Measurements from ENCODE around the gene APOL2.
"Not testable (repeated sequence)": the region's sequence is repeated elsewhere in the genome, so short reads cannot be mapped to it uniquely, and the experiment has no call there.

The APOL2 gene

DNA sequence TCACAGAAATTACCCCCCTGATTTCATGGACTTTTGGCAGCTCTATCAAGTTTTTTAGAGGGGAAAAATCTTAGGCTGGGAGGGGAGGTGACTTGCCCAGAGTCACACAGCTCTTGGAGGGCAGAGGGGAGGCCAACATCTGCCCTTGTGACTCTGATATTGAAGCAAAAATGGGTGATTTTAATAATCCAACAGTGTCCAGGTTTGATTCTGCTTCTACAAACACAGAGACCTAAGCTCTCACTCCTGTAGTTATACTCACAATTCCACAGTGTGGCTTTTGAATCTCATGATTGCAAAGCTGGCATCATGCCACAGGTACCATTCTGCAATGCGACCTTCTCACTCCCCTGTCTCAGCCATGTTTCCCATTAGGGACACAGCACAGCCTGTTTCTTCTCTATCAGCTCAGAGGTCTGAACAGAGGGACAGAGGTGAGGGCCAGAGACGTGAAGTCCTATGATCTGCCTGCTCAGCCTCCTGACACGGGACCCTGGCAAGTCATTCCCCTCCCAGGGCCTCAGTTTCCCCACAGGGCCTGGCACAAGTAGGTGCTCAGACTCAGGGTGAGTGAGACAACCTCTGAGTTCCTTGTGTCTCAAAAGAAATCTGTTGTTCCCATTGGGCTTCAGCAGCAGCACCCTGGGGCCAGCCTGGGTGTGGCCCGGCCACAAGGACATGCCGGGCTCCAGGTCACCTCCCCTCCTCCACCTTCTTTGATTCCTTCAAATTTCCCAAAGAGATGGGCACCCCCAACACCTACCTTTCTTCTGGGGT, 766 bp downstream of the APOL2 start:
- DNase-seq, result no peak

DNA sequence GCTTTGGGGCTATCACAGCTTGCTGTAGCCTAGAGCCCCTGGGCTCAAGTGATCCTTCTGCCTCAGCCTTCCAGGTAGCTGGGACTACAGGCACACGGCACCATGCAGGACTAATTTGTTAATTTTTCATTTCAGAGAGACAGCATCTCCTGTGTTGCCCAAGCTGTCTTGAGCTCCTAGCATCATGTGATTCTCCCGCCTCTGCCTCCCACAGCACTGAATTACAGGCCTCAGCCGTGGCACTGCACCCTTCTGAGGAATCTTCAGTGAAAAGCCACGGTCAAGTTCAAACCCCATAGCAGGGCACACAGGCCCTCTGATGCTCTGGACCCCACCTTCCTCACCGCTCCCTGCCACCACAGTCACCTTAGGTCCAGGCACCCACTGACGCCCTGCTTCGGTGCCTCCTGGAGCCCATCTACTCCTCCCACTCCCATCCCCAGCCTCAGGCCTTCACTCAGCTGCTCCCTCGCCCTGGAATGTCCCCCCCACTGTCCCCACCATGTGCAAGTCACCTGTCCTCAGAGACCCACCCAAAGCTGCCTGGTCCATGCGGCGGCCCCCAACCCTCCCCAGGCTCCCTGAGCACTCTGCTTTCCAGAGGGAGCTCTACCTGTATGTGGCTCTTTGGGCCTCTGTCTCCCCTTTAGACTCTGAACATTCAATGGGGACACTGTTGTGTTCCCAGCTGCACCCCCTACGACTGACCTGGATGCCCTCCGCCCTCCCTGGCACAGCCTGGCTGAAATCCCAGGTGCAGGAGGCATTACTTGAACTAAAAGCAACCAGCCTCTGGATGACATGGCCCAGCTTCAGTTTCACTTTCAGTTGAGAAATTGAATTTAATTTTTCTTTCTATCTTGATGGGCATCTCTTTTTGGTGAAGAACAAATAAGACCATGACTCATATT, 1.6 kb downstream of the APOL2 start:
- no peak for DNase-seq

DNA sequence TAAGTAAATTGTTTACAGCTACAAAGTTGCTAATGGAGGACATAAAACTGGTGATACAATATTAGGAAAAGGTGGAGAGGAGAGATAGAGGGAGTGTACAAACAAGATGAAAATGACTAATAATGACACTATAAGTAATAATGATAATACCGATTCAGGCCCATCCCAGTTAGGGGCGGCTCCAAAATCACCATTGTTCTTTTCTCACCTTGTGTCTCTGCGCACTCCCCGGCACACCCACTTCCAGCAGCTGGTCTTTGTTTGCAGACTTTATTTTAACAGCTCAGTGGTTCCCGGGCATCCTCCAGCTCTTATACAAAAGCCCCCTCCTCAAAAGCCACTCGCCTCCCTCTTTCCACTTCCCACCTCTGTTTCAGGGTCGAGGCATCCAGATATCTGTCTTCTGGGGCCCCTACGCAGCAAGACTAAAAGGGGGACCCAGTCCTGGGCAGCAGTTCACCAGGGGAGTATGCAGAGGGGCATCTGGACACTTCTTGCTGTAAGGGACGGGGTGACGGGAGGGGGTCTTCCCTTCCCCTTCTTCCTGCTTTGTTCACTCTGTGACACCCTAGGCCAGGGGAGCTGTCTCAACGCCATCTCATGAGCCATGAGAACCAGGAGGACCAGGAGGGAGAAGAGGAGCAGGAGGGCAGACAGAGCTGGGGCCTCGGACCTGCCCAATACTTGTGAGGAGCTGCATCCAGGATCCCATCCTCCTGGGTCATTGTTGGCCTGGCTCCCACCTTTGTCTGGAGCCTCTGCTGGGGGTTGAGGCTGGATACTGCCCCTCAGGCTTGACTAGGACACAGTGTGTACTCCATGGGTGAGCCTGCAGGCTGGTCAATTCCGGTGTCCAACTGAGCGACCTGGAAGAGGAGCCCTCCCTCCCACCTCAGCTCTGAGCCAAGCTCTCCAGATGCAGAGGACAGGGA, 2.7 kb downstream of the APOL2 start:
- no peak for DNase-seq

DNA sequence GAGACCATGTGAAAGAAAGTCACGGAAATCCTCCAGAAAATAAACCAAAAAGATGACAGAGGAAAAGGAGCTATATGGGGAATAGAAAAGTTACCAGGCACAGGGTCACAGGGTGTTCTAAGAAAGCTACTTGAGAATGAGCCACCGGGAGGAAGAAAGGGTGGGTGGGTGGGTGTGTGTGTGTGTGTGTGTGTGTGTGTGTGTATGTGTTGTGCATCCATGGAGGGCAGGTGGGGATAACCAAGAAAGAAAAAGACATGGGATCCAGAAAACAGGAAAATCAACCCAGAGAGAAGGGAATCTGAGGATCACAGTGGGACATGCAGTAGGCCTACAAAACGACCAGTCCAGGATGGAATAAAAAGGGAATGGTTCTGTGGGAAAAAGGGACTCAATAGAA, 3.7 kb downstream of the APOL2 start:
- no peak for DNase-seq

DNA sequence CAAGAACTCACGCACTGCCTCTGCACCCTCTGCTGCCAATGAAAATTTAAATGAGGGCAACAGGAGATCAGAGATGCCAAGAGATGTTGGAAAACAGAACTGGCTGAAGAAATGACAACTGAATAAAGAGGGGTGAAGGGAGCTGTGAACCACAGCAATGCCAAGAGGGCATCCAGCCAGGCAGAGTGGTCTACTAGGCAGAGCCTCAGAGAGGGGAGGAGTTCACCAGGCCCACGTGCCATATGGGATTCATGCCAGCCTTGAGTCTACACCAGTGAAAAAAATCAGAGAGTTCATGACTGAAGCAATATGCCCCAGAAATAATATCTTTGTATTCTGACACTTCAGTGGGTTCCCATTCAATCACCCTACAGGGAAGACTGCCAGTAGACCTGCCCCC, 4.4 kb downstream of the APOL2 start:
- no peak for DNase-seq

DNA sequence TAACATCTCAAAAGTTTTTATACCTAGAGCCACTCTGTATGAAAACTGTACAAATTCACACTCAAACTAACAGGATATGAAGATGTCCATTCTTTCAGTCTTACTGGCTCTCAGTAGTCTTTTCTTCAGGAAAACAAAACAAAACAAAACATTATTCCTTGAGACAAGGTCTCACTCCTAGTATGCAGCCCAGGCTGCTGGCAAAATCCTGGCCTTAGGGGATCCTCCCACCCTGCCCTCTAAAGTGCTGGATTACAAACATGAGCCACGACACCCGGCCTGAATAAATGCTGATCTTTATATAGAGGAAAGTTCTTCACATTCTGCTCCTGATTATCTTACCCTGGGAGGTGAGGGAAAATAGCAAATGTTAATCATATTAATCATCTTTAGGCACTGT, 5.1 kb downstream of the APOL2 start:
- DNase-seq, result no peak

DNA sequence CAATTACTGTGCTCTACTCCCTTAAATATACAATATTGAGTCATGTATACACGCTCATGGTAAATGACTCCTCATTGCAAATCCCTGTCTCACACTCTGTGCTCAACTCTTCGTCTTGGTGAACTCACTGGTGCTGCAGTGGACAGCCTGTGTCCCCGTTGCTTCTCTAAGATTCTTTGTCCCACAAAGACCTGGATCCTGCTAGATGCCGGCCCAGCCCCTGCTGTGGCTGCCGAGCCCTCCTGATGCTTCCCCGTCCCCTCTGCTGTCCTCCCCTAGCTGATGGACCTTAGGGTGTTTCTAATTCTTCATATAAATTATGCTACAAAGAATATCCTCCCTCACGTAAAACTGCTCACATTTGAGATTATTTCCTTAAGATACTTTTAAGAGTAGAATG, 5.5 kb downstream of the APOL2 start:
- no peak for DNase-seq

DNA sequence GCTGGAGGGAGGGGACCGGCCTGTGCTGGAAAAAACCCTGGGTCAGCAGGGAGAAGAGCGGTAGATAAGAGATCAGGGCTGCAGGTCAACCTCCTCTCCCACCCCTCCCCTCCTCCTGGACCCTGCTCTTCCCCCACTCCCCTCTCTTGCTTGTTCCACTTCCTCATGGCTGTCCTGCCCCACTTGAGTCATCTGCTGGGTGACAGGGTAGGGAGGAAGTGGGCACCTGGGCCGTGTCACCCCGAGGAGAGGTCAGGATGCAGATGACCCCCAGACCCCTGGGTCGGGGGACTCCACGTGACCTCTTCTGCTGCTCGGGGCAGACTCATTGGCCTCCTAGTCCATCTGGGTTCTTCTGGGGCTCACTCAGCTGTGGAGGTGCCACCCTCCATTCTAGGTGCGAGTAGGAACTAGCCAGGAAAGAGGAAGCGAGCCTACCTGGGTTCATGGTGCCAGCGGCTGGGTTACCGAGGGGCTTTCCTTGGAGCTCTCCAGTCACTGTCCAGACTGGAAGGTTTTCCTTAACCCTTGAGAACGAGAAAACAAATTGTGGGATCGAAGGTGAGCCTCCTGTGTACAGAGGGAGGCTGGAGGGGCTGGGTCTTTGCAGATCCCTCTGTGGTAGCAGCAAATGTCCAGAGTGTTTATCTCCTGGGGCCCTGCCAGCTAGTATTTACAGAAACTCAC, 6.5 kb downstream of the APOL2 start:
- DNase-seq, result no peak

DNA sequence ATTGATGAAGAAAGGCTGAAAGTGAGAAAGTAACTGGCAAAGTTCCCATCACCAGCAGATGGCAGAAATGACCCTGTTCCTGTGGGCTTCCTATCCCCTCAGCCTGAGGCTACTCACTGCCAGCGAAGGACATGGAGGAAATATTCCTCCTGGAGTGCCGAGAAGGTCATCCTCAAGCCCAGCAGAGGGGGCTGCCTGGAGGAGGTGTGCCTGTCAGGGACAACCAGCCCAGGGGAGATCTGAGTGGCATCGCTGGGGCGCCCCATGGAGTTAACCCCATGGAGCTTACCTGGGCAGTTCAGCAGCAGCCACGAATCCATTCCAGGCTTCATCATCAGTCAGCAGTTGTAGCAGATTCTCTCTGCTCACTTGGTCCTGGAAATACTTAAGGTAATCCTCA, 8.3 kb downstream of the APOL2 start:
- not testable (repeated sequence) for DNase-seq

DNA sequence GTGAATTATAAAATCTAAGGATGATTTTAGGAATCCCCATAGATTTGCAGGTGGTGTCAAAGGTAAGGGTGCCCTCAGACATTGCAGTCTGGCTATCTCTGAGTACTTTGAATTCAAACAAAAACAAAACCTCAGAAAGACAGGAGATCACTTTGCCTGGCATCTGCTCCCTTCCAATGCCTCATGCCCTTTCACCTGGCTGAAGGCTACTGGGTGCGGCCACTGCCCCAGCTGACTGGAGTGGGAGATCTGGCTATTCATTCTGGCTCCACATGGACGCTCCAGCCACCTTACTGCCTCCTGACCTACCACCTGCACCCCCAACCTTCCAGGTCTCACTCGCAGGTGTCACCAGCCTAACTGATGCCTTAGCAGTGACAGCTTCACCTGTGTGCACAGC, 9.7 kb downstream of the APOL2 start:
- not testable (repeated sequence) for DNase-seq

DNA sequence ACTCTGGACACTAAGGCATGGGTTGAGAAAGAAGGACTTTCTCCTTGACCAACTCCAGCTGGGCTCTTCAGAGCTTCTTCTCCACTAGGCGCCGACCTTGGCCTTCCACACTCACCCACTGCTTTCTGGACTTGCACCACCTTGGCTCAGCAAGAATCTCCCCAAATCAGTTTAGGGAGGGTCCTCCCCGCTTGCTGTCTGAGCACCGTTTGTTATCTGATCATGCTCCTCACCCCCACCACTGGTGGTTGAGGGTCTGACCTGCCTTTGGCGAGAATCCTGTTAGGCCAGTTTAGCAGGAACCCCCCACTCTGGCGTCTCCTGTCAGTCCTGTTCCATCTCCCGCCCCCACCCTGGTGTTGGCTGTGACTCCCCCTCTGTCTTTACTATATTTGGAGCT, 10.4 kb downstream of the APOL2 start:
- no peak for DNase-seq

DNA sequence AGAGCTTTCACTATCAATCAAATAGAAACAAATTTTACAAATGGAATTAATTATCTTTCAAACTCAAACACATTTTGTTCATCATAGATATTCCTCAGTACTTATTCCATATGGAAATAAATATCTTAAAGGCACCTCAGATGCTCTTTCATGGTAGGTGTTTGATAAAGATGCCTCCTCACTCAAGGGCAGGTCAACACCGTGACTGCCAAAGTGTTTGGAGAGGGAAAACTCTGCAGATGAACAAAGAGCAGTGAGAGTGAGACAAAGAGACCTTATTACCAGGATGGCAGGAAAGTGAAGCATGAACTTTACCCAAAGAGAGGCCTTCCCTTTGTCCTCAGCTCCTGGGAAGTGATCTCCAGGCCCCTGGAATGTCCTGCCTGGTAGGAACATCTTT, 11.0 kb downstream of the APOL2 start:
- DNase-seq, result not testable (repeated sequence)

DNA sequence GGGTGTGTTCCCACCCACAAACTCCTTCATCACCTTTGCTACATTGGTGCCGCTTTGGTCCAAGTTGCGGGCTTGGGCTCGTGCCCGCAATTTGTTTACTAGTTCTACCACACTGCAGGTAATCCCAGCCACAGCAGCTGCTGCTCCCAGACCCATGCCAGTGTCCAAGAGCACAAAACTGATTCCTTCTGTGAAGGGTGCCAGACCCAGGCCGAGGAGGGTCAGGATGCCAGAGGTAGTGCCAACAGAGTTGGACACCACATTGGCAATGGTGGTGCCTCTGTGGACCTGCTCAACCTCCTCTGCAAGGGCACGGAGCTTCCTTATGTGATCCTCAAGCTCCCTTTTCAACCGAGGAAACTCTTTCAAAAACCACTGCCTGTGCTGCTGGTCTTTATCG, 11.5 kb downstream of the APOL2 start:
- DNase-seq, result no peak

DNA sequence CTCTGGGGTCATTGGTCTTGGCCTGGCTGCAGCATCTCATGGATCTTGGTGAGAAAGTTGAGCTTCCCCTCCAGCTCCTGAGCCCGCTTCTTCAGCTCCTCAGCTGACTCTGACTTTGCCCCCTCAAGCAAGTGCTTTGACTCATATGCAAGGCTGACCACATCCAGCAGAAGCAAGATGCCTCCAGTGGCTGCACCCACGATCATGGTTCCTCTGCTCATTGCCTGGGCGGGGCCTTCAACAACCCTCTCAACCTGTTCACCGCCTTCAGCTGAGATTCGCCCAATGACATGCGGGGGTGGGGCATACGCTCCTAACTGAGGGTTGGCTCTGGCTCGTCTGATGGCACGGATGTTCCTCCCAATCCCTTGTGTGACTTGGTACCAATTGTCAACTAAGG, 11.9 kb downstream of the APOL2 start:
- no peak for DNase-seq

DNA sequence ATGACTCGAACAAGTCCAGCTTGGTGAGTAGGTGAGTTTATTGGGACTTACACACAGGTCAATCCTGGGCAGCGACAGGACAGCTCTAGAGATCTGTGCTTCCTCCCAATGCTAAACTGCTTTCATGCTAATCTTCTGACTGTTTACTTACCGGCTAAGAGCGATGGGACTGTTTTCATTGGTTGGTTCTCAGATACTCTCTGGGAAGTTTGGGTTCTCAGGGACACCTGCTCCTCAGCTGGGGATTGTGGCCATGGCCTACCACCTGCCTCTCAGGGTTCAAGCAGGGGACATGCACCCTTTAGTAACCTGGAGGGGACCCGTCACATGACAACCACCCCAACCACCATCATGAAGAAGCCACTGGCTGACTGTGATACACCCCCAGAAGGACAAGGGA, 13.1 kb downstream of the APOL2 start:
- DNase-seq, result no peak

DNA sequence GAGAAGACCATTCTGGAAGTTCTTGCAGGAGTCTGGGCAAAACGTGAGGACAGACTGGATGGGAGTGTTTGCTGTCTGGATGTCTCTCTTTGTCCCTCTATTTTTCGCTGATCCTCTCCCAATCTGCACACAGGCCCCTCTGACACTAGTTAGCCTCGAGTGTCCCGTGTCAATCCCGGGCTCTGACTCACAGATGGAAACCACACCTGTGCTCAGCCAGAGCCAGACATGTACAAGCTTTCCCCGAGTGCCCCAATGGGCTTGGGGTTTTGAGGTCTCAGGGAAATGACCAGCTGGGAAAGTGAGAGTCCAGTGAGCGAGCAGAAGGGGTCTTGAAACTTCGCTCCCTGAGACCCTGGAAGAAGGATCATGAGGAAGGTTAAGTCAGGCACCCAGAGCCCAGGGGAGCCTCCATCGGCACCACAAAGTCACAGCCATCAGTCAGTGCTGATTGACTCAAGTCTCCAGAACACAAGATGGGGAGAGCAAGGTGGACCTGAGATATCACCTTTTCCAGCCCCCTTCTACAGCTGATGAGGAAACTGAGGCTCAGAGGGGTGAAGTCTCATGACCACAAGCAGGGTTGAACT, 13.9 kb downstream of the APOL2 start:
- DNase-seq, result no peak

DNA sequence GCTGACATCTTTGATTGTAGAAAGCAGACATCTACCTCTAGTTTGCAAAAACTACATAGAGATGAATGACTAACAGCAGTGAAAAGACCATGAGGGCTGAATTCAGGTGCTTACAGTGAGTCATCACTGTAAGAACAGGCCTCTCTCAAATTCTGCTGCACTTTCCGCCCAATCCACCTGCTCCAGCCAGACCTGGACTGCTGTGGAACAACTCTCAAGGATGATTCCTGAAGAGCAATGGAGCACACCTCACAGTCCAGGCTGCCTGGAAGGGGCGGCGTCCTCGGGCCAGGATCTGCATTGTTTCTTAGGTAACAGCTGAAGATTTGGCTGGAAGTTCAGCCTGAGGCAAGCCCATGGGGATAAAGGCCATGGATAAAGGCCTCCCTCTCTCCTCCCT, 15.1 kb downstream of the APOL2 start:
- no peak for DNase-seq

DNA sequence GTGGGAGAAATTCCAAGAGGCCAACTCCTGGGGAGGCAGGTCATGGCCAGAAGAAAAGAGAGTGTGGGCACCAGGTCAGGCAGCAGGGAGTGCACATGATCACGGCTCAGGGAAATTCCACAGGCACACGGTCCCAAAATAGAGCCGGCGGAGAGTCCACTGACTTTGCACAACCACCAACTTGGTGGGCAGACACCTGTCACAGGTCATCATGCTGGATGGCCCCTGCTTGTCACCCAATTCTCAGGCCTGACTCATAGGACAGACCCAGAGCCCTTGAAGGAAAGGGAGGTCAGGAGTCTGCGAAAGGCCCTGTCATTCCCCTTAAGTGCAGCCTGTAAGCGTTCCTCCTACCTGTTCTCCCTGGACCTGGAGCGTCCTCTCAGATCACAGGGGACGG, 15.8 kb downstream of the APOL2 start:
- no peak for DNase-seq

DNA sequence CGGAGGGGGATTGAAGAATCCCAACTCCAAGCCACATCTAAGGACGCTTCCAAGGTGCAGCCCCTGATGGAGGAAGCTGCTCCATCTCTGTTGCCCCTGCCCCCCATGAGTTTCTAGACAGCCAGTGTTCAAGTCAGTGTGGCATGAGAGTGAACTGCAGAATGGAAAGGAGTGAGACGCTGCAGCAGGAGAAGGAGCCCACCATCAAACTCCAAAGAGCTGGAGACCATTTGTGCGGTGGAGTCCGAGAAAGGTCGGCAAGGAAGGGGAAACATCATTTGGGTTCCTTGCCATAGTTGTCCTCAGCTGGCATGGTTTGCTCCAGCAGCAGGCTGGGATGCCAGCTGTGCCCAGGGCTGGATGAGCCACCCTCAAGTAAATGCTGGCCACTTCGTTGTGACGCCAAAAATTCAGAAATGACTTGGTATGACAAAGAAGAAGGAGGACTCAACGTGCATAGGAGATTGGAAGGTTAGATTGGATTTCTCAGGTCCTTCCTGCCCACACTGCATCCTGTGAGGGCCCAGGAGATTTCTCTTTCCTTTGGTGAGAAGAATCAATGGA, 16.4 kb downstream of the APOL2 start:
- no peak for DNase-seq

DNA sequence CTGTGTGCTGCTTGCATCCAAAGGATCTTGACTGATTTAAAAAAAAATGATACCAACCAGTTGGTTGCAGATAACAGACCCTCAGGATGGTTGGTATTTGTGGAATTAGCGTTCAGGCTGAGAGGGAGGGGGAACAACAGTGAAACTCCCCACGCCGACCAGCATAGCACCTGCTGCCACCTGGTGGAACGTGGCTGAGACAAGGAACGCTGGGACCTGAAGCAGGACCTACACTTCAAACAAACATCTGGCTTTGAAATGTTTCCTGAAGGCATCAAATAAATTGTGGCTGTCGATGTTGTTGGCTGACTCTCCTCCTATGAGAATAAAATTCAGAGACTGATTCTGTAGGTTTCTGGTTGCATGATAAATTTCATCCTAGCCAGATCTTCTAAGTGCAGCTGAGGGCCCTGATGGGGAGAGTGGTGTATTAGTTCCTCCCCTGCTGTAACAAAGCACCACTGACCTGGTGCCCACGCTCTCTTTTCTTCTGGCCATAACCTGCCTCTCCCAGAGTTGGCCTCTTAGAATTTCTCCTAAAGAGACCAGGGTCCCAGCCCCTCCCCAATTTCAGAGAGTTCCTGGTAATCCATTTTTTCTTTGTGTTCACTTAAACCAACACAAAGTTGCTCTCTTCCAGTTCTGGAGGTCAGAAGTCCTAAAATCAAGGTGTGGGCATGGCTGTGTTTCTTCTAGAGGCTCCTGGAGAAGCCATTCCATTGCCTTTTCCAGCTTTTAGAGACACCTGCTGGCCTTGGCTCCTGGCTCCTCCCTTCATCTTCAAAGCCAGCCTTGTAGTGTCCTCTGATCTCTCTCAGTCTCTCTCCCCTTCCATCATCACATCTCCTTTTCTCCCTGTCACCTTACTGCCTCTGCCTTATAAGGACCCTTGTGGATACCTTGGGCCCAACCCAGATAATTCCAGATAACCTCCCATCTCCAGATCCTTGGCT, 17.3 kb downstream of the APOL2 start:
- peak in 3 of 6 experiments; percentile 19 to 42 (median 24) for DNase-seq
